Mesendoderm (in vitro differentiated cells): ENCODE measurements around the gene LGALS7B.
"Not testable (repeated sequence)": the region's sequence is repeated elsewhere in the genome, so short reads cannot be mapped to it uniquely, and the experiment has no call there.

ENCODE experiments used
- DNase-seq: peaks from one replicate; pipeline ENCODE4 v3.0.0; 2013
- H2AK5ac ChIP-seq: 2 replicates; pipeline ENCODE4 v1.6.1; 2013; ENCODE audit warnings: low read length, inconsistent platforms
- H2BK120ac ChIP-seq: 2 replicates; pipeline ENCODE4 v1.6.1; 2013; ENCODE audit warnings: low read depth, mild to moderate bottlenecking, low read length, moderate library complexity, mixed read lengths
- H2BK15ac ChIP-seq: replicated peaks from 2 replicates; pipeline ENCODE4 v1.6.1; 2013; ENCODE audit warnings: low read depth, mild to moderate bottlenecking, moderate library complexity
- H2BK5ac ChIP-seq: 2 replicates; pipeline ENCODE4 v1.6.1; 2013; ENCODE audit warnings: low read length, inconsistent platforms
- H3K18ac ChIP-seq: 2 replicates; pipeline ENCODE4 v1.6.1; 2013; ENCODE audit warnings: mild to moderate bottlenecking, low read length, mixed read lengths
- H3K23ac ChIP-seq: one replicate; pipeline ENCODE4 v1.6.1; 2013; ENCODE audit warnings: low read length
- H3K27ac ChIP-seq: 2 replicates; pipeline ENCODE4 v1.5.1; 2013; ENCODE audit warnings: low read depth, mild to moderate bottlenecking, inconsistent platforms, low read length, moderate library complexity
- H3K27me3 ChIP-seq: 2 replicates; pipeline ENCODE4 v1.6.1; 2013; ENCODE audit warnings: low read length, control low read depth, mild to moderate bottlenecking, inconsistent platforms; ENCODE audit not compliant: insufficient read depth, poor library complexity
- H3K36me3 ChIP-seq: 2 replicates; pipeline ENCODE4 v1.6.1; 2013; ENCODE audit warnings: low read length, inconsistent platforms; ENCODE audit not compliant: control insufficient read depth, insufficient read depth
- H3K4ac ChIP-seq: one replicate; pipeline ENCODE4 v1.6.1; 2013; ENCODE audit warnings: low read depth, mild to moderate bottlenecking, low read length, moderate library complexity
- H3K4me1 ChIP-seq: 2 replicates; pipeline ENCODE4 v1.6.1; 2013; ENCODE audit warnings: low read depth, low read length, inconsistent platforms; ENCODE audit not compliant: control insufficient read depth
- H3K4me2 ChIP-seq: 2 replicates; pipeline ENCODE4 v1.6.1; 2013; ENCODE audit warnings: low read length
- H3K4me3 ChIP-seq: 2 replicates; pipeline ENCODE4 v1.5.1; 2013; ENCODE audit warnings: mild to moderate bottlenecking, low read length
- H3K56ac ChIP-seq: one replicate; pipeline ENCODE4 v1.6.1; 2013; ENCODE audit warnings: low read length
- H3K79me1 ChIP-seq: 2 replicates; pipeline ENCODE4 v1.6.1; 2013; ENCODE audit warnings: low read length, inconsistent platforms
- H3K79me2 ChIP-seq: 2 replicates; pipeline ENCODE4 v1.6.1; 2013; ENCODE audit warnings: mild to moderate bottlenecking, low read length; ENCODE audit not compliant: control insufficient read depth, insufficient read depth
- H3K9ac ChIP-seq: 2 replicates; pipeline ENCODE4 v1.6.1; 2013; ENCODE audit warnings: low read length, inconsistent platforms
- H4K5ac ChIP-seq: one replicate; pipeline ENCODE4 v1.6.1; 2013; ENCODE audit warnings: low read length
- H4K8ac ChIP-seq: one replicate; pipeline ENCODE4 v1.6.1; 2013; ENCODE audit warnings: low read depth, mild to moderate bottlenecking, control low read depth, low read length, moderate library complexity
- WGBS: extraction: QIAGEN DNeasy Blood & Tissue Kit; methylation state at CpG from one replicate; pipeline ENCODE4 v1.1.7; 2013; ENCODE audit warnings: low lambda C conversion rate, missing lambda C conversion rate; ENCODE audit not compliant: insufficient coverage; ENCODE audit errors: extremely low coverage; 5-methylcytosine and 5-hydroxymethylcytosine counted together

Gene LGALS7B

GRCh38 chr19:38786572-38787265 lies 2.3 kb upstream of the LGALS7B start:
- Histone ChIP-seq H4K8ac (no peak overlapping the region), H3K4ac (no peak overlapping the region), H3K36me3 (no peaks in the 10 kb centered on the region), H4K5ac (no peak overlapping the region), H3K23ac (no peak overlapping the region), H3K4me3 (no peak overlapping the region), H3K18ac (no peak overlapping the region), H3K79me1 (no peaks in the 10 kb centered on the region), H2BK5ac (no peak overlapping the region), H2AK5ac (no peak overlapping the region), H3K27me3 (no peaks in the 10 kb centered on the region), H3K4me1 (no peaks in the 10 kb centered on the region), H3K27ac (no peak overlapping the region), H3K4me2 (no peak overlapping the region), H2BK120ac (no peak overlapping the region), H3K79me2 (no peaks in the 10 kb centered on the region), H3K56ac (no peak overlapping the region), H2BK15ac (no peak overlapping the region), H3K9ac (no peak overlapping the region)
- no CpG with 5 or more reads among the region's 11 CpGs for WGBS
- DNase-seq = no peak

GRCh38 chr19:38790507-38791403 lies 1.8 kb downstream of the LGALS7B start:
- not testable (repeated sequence) for H3K27me3 ChIP-seq, H2BK120ac ChIP-seq, H4K5ac ChIP-seq, H3K4me1 ChIP-seq, H2AK5ac ChIP-seq, H3K79me1 ChIP-seq, DNase-seq, H2BK15ac ChIP-seq, H3K4ac ChIP-seq, H3K23ac ChIP-seq, H2BK5ac ChIP-seq, H4K8ac ChIP-seq, H3K4me2 ChIP-seq, H3K79me2 ChIP-seq, H3K9ac ChIP-seq, H3K36me3 ChIP-seq, H3K56ac ChIP-seq, H3K18ac ChIP-seq, H3K4me3 ChIP-seq, H3K27ac ChIP-seq
- no CpG with 5 or more reads among the region's 49 CpGs for WGBS

DNA sequence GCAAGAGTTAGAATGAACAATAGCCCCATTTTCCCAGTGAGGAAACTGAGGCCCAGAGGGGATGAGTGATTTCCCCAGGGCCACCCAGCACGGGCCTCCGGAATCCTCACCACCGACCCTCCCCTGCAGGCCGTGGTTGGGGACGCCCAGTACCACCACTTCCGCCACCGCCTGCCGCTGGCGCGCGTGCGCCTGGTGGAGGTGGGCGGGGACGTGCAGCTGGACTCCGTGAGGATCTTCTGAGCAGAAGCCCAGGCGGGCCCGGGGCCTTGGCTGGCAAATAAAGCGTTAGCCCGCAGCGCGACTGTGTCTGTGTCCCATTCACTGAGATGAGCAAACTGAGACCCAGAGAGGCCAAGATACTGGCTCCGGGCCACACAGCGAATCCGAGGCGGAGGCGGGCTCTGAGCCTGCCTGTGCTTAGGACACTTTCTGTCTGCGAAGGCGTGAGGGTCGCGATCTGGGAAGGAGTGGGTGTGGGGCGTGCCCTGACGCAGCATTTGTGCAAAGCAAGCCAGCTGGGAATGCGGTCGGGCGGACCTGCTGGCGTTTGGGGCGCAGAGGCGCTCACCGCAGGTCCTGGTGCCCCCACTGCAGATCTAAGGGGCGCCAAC lies 2.6 kb downstream of the LGALS7B start:
- H3K4me1 ChIP-seq, H2BK15ac ChIP-seq, H3K9ac ChIP-seq, H3K27ac ChIP-seq, H3K23ac ChIP-seq, H2BK120ac ChIP-seq, H3K4ac ChIP-seq, H3K4me2 ChIP-seq, H3K79me2 ChIP-seq, DNase-seq, H4K8ac ChIP-seq, H2AK5ac ChIP-seq, H3K18ac ChIP-seq, H3K79me1 ChIP-seq, H3K56ac ChIP-seq, H3K27me3 ChIP-seq, H3K4me3 ChIP-seq, H3K36me3 ChIP-seq, H2BK5ac ChIP-seq, H4K5ac ChIP-seq: not testable (repeated sequence)
- no CpG with 5 or more reads among the region's 40 CpGs for WGBS

- no peak overlapping the region for H2BK15ac ChIP-seq
- no peak overlapping the region for H3K23ac ChIP-seq
- H3K18ac ChIP-seq = no peak overlapping the region
- H3K36me3 ChIP-seq = no peaks in the 10 kb centered on the region
- no peak overlapping the region for H3K4ac ChIP-seq
- H3K9ac ChIP-seq = no peak overlapping the region
- H3K27ac ChIP-seq = no peak overlapping the region
- H3K4me2 ChIP-seq = no peak overlapping the region
- DNase-seq = peak; percentile 21
- no peaks in the 10 kb centered on the region for H3K4me1 ChIP-seq
- H2BK5ac ChIP-seq = no peak overlapping the region
- H2BK120ac ChIP-seq = no peak overlapping the region
- no CpG with 5 or more reads among the region's 71 CpGs for WGBS
- H3K79me2 ChIP-seq = no peaks in the 10 kb centered on the region
- no peak overlapping the region for H3K4me3 ChIP-seq
- H3K27me3 ChIP-seq = no peaks in the 10 kb centered on the region
- H4K5ac ChIP-seq = no peak overlapping the region
- H2AK5ac ChIP-seq = no peak overlapping the region
- no peak overlapping the region for H3K56ac ChIP-seq
- no peak overlapping the region for H4K8ac ChIP-seq
- no peaks in the 10 kb centered on the region for H3K79me1 ChIP-seq
Observed at GRCh38 chr19:38792250-38793111, 3.5 kb downstream of the LGALS7B start.

GRCh38 chr19:38793177-38793576 lies 4.2 kb downstream of the LGALS7B start:
- no peaks in the 10 kb centered on the region for H3K79me1 ChIP-seq
- no peak overlapping the region for H3K56ac ChIP-seq
- H2BK5ac ChIP-seq = no peak overlapping the region
- no peak for DNase-seq
- no peak overlapping the region for H2BK15ac ChIP-seq
- no peaks in the 10 kb centered on the region for H3K36me3 ChIP-seq
- no peaks in the 10 kb centered on the region for H3K79me2 ChIP-seq
- H3K18ac ChIP-seq = no peak overlapping the region
- no peak overlapping the region for H4K8ac ChIP-seq
- H3K9ac ChIP-seq = no peak overlapping the region
- no peak overlapping the region for H3K4me2 ChIP-seq
- no peak overlapping the region for H2BK120ac ChIP-seq
- H3K23ac ChIP-seq = no peak overlapping the region
- H3K4me1 ChIP-seq = no peaks in the 10 kb centered on the region
- H4K5ac ChIP-seq = no peak overlapping the region
- H2AK5ac ChIP-seq = no peak overlapping the region
- no peak overlapping the region for H3K4me3 ChIP-seq
- H3K27ac ChIP-seq = no peak overlapping the region
- no peaks in the 10 kb centered on the region for H3K27me3 ChIP-seq
- whole genome bisulfite sequencing = no CpG with 5 or more reads among the region's 8 CpGs
- no peak overlapping the region for H3K4ac ChIP-seq
